HG03558 (cell line): Measurements from ENCODE around the gene HOXA7.

Source experiments
- ATAC-seq: cut with Tn5 transposase; IDR thresholded peaks from one replicate; pipeline ENCODE4 v1.9.1; 2021; ENCODE audit warnings: moderate number of reproducible peaks; ENCODE audit not compliant: unreplicated experiment; ENCODE audit errors: extremely low read depth

Gene HOXA7

GRCh38 chr7:27182861-27183681 lies 26.6 kb upstream of the HOXA7 start:
- ATAC-seq = no peak

- no peak for ATAC-seq
Observed at GRCh38 chr7:27182285-27182841, 25.9 kb upstream of the HOXA7 start.

DNA sequence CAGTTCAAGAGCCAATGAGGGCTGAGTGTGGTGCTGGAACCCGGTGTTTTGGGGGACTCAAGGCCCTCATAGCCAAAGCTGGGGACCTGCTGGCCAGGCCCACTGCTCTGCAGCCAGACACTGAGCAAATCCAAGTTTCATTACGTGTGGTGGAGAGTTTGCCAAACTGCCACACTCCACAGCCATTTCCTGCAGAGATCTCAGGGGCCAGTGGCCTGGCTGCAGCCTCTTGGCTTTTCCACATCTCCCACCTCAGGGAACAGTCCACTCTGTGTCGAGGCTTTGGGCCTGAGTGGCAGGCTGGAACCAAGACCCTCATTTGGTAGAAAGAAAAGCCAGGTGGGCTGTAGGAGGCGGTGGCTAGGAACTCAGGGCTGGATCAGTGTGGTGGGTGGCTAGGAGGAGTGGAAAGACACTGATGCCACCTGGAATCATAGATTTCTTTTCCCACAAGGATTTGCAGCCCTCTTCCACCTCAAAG lies 25.4 kb upstream of the HOXA7 start:
- ATAC-seq = no peak

- ATAC-seq = no peak
Observed at GRCh38 chr7:27180431-27181420, 24.3 kb upstream of the HOXA7 start.

DNA sequence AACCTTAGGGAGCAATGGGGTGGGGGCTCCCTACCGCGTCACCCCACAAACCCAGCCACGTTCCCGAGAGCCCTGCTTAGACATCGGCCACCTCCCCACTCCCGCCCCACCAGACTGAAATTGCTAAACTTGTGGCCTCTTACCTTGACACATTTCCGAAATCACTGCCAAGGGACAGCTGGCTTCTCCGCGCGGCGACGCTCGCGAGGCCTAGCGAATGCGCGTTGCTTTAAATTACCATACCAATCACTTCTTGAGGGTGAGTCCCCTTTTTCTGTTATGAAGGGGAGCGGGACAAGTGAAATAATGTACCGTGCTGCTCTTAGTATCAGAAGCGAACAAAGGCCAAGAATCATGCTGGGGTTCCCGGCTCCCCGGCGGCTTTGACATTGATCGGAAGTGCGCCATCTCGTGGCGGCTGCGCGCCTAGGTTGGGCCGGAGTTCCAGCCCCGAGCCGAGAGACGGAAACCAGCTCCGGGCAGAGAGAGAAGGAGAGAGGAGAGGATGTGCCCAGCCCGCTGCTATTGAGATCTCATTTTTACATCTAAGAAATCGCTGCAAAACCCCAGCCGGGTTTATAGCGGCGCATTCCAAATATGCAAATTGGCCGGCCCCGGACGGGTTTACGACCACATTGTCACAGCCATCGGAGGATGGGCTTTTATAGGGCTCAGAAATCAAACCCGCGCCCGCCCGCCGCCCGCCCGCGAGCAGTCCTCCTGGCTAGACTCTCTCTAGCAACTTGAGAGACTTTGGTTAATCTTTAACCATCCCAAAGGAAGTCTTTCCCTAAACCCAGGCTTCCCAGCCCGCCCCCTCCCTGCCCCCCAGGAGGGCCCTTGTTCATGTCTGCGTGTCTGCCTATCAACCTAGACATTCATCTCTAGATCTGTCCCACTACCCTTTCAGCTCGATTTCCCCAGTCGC lies 23.3 kb upstream of the HOXA7 start:
- no peak for ATAC-seq

DNA sequence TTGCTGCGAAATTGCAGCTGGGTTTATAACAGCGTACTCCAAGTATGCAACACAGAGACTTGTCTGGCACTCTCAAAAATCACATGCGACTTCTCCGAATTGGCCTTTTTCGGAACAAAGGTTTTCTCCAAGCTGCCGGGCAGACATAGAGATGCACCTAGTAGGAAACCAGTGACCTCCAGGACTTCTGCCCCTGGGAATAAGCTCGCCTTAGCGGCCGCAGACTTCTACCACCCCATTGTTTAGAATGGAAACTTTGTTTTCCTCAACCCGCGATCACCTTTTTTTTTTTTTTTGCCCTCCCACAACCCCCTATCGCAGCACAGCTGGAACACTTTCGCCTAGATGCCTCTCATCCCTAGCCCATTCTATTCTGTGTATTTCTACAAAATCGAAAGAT lies 22.6 kb upstream of the HOXA7 start:
- no peak for ATAC-seq

DNA sequence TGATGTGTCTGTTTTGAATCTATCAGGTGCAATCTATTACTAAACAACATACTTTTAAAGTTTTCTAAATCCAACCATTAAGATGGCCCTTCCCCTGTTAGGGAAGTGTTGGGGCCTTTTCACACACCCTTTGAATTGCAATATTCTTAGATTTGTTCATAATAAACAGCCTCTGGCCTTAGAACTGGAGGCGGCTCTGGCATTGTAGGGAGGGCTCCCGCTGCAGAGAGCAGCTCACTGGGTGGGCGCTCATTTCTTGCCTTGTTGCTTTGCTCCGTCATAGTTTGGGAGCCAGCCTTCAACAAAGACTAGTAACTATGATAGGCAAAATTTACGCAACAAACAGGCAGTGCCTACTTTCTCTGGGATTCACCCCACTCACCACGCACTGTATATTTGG lies 21.9 kb upstream of the HOXA7 start:
- ATAC-seq = no peak

DNA sequence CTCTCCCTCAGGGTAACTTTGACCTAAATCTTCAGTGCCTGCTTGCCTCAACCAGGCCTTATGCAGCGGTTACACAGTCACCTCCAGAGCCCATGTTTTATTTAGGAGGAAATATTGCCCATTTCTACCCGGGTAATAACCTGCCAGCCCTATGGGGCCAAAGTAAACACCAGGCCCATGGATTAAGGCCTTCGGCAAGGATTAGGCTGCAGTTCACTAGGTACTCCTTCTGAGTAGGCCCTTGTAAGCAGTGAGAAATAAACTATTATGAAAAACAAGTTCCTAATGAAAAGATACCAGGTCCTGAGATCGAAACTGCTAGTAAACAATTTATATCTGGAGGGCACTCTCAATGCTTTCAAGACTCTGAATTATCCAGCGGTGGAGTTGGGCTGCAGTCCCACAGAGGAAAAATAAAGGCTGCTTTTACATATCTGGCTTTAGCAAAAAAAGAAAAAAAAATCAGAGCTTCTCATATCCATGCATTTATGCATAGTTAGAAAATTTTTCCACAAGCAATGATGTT lies 21.4 kb upstream of the HOXA7 start:
- no peak for ATAC-seq

DNA sequence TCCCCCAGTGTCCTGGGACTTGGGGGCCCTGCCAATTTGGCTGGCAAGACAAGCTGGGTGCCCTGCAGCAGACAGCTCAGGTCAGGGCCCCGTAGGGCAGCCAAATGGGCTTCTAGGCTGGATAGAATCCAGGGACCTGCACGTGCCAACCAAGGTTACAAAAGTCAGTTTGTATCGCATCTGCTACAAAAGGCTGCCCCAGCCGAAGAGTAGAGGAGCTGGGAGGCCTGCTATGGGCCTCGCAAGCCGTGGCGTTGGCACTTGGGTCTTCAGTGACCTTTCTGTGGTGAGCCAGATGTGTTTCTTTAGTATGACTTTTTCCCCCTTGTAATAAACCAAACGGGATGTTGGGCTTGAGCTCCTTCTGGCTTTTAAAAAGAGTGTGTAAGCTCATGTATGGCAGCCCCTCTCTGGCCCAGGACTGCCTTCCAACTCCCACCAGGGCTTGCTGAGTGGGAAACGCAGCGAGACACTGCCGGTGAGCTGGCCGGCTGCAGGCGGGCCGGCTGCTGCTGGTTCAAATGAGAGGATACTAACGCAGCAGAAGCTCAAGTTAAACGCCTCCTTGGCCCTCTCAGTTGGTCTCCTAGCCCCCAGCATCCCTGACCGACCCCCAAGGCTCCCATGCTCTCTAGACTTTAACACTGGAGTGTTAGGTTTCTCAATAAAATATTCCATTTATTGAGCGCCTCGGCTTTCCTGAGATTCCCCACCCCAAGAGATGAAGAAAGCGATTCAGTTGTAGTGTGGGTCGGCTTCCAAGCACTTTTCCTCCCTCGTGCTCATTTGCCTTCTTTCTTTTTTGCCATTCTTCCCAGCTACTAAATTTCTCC lies 20.7 kb upstream of the HOXA7 start:
- no peak for ATAC-seq

- ATAC-seq = no peak
Observed at GRCh38 chr7:27176524-27176845, 20.0 kb upstream of the HOXA7 start.

GRCh38 chr7:27175626-27176523 lies 19.4 kb upstream of the HOXA7 start:
- no peak for ATAC-seq

DNA sequence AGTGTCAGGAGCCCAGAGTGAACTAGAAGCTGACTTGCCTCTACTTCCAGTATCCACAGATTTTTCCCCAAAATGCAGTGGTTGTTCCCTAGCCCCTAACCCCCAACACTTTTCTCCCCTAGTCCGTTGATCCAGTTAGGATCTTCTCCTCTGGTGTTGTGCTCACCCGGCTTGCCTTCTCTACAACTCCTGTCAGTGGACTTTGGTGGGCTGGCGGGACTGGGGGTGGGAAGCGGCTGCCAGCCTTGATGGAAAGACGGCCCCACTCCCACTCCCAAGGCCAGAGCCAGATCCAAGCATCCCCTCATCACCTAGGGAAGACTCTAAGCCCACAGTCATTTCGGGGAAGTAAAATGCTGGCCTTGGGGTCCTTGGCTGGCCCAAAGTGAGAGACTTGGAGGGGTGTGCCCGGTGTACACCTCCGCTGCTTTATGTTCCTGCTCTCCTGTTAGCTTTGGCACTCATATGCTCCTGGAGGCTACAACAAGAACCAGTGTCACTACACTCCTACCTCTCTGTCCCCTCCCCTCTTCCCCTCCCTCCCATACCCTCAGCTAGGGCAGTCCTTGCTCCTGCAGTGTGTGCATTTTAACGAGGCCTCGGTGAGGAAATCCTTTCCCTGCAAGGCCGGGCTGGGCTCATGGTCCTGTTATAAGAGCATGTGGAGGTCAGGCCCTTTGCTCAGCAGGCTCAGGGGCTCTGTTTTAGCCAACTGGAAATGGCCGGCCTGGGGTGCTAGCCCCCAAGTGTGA lies 18.6 kb upstream of the HOXA7 start:
- ATAC-seq = no peak

DNA sequence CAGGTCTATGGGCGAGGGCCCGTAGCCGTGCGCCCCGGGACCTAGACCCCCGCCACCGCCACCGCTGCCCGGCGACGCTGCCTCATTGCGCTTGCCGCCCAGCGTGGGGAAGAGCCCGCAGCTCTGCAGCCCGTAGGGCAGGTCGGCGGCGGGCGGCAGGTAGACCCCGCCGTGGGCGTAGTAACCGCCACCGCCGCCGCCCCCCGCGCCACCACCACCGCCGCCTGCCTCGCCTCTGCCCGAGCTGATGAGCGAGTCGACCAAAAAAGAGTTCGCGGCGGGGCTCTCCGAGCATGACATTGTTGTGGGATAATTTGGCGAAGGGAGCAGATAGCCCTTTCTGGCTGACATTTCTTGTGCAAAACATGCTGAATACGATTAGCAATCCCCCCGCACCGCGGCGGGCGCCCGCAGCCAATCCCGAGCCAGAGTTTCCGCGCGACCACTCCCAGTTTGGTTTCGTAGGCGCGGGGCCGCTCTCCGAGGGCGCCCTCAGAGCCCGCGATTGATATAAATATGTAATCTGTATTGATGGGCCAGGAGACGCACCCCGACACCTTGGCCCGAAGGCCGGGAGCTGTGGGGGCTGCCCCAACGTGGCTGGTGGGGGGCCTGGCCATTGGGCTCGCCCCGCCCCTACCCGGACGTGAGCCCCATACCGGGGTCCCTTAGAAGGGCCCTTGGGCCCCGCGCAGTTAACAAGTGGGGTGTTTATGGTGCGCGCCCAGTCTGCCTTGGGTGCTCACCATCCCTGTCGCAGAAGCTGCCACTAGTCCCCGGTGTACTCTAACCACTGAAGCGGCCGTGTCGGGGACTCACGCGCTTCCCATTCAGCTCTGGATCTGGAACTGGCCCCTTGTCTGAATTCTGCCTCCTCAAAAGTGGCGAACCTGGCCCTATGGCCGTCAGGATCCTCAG lies 17.7 kb upstream of the HOXA7 start, which contains the start of gene HOXA10:
Gene HOXA10 (minus strand): TSS at position 365 of the 918 bp plus-strand sequence. CDS start 14 bp downstream, at position 351.
- no peak for ATAC-seq

DNA sequence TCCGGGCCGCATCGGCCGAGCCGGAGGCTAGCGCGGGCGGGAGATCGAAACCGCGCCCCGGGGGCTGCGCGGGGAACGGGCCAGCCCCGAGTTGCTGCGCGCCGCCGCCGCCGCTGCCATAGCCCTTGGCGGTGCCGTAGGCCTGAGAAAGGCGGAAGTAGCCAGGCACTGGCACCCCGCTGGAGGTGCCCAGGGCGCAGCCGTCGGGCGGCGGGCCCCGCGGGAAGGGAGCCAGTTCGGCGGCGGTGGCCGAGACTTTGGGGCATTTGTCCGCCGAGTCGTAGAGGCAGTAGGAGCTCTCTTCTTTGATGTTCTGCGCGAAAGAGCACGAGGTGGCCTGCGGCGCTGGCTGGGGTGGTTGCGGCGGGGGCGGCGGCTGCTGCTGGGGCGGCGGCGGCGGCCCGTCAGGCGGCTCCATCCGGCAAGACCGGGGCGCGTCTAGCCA lies 17.1 kb upstream of the HOXA7 start:
- no peak for ATAC-seq

DNA sequence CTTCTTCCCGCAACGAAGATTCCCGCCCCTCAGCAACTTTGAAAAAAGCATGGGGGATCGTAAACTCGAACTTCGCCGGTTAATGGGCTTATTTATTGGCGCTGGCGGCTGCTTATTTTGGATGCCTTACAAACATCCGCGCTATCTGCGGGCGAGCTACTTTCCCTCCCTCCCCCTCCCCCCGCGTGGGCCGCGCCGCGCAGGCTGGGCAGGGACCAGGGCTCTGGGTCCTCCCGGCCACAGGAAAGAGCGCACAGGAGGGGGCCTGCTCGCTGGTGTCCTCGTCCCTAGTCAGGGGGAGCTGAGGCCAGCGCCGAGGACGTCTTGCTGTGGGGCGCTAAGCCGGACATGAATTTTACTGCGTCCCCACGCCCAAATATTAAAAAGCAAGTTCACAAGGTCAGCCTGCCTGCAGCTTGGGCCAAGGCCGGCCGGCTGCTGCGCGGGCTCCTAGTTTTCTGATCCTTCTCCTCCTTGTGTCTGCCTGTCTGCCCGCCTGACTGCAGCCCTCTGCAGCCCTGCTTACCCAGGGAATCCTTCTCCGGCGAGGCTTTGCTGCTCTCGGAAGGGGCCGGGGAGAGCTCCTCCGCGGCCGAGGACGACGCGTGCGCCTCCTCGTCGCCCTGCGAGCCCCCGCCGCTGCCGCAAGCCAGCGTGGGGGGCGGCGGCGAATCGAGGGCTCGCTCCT lies 16.5 kb upstream of the HOXA7 start:
- no peak for ATAC-seq
